ENCODE results near the gene UBE2G1.
A peak's percentile ranks its signal among the peaks of the same experiment; 100 is the strongest.

UBE2G1 gene

GRCh38 chr17:4295686-4296085 is 70.8 kb downstream of the UBE2G1 start:
- Histone ChIP-seq H3K27ac (ENCODE audit: low read depth, low read length) (0 out of 2 replicates have a peak overlapping the region, but pooled peaks have one; percentile 14), H3K9me2 (replicated peaks; ENCODE audit: insufficient read depth, low read length) (no peaks in the 10 kb centered on the region), H3K36me3 (ENCODE audit: low read length) (peaks cover 21% of the 10 kb centered on the region; the same call in 1 of the 2 replicates), H3K27me3 (ENCODE audit: low read length) (no peaks in the 10 kb centered on the region), H3K4me3 (ENCODE audit: insufficient read depth, low read length, poor library complexity, severe bottlenecking) (no peak overlapping the region), H3K4me2 (ENCODE audit: low read depth, low read length, poor library complexity, severe bottlenecking) (no peak overlapping the region), H3K9ac (ENCODE audit: low read length) (no peak overlapping the region), H4K20me1 (ENCODE audit: low read depth, low read length) (peaks cover 5% of the 10 kb centered on the region; the same call in 1 of the 2 replicates), H3F3A (ENCODE audit: insufficient read depth) (peaks cover 25% of the 10 kb centered on the region; the same call in 1 of the 2 replicates), H3K79me2 (ENCODE audit: insufficient read depth, low read length) (peaks cover 67% of the 10 kb centered on the region), H2AFZ (ENCODE audit: low read depth, low read length, severe bottlenecking) (no peak overlapping the region), H3K9me3 (ENCODE audit: insufficient read depth, low read length) (no peaks in the 10 kb centered on the region)
- TF ChIP-seq EZH2phosphoT487 (conservative IDR thresholded peaks at IDR 0.05; ENCODE audit: low read length) (no peak), CTCF (IDR thresholded peaks at IDR 0.05; ENCODE audit: insufficient read depth, low read length, poor library complexity, severe bottlenecking) (no peak)

- no peak overlapping the region for H3K27ac ChIP-seq (ENCODE audit: low read depth, low read length)
Observed at GRCh38 chr17:4293572-4293971, 72.9 kb downstream of the UBE2G1 start.

GRCh38 chr17:4287710-4288109 is 78.8 kb downstream of the UBE2G1 start:
- Histone ChIP-seq H3F3A (ENCODE audit: insufficient read depth) (peaks cover 14% of the 10 kb centered on the region; the same call in 1 of the 2 replicates), H3K79me2 (ENCODE audit: insufficient read depth, low read length) (peaks cover 15% of the 10 kb centered on the region; the same call in 1 of the 2 replicates), H4K20me1 (ENCODE audit: low read depth, low read length) (no peaks in the 10 kb centered on the region), H3K9me2 (replicated peaks; ENCODE audit: insufficient read depth, low read length) (no peaks in the 10 kb centered on the region), H3K27me3 (ENCODE audit: low read length) (no peaks in the 10 kb centered on the region), H3K9me3 (ENCODE audit: insufficient read depth, low read length) (no peaks in the 10 kb centered on the region), H3K4me3 (ENCODE audit: insufficient read depth, low read length, poor library complexity, severe bottlenecking) (no peak overlapping the region), H3K4me2 (ENCODE audit: low read depth, low read length, poor library complexity, severe bottlenecking) (no peak overlapping the region), H3K27ac (ENCODE audit: low read depth, low read length) (no peak overlapping the region), H2AFZ (ENCODE audit: low read depth, low read length, severe bottlenecking) (no peak overlapping the region), H3K9ac (ENCODE audit: low read length) (no peak overlapping the region), H3K36me3 (ENCODE audit: low read length) (peaks cover 17% of the 10 kb centered on the region; the same call in 1 of the 2 replicates)
- no peak for TF ChIP-seq EZH2phosphoT487 (conservative IDR thresholded peaks at IDR 0.05; ENCODE audit: low read length)
- no peak for TF ChIP-seq CTCF (IDR thresholded peaks at IDR 0.05; ENCODE audit: insufficient read depth, low read length, poor library complexity, severe bottlenecking)

More at GRCh38 chr17:4293572-4293971, 72.9 kb downstream of the UBE2G1 start:
- Histone ChIP-seq H3K4me2 (ENCODE audit: low read depth, low read length, poor library complexity, severe bottlenecking) (no peak overlapping the region), H3K36me3 (ENCODE audit: low read length) (peaks cover 33% of the 10 kb centered on the region; the same call in 1 of the 2 replicates), H3K4me3 (ENCODE audit: insufficient read depth, low read length, poor library complexity, severe bottlenecking) (no peak overlapping the region), H3F3A (ENCODE audit: insufficient read depth) (peaks cover 31% of the 10 kb centered on the region; the same call in 1 of the 2 replicates), H3K9me2 (replicated peaks; ENCODE audit: insufficient read depth, low read length) (no peaks in the 10 kb centered on the region), H3K9me3 (ENCODE audit: insufficient read depth, low read length) (no peaks in the 10 kb centered on the region), H3K9ac (ENCODE audit: low read length) (no peak overlapping the region), H3K27me3 (ENCODE audit: low read length) (no peaks in the 10 kb centered on the region), H4K20me1 (ENCODE audit: low read depth, low read length) (peaks cover 5% of the 10 kb centered on the region; the same call in 1 of the 2 replicates), H3K79me2 (ENCODE audit: insufficient read depth, low read length) (peaks cover 60% of the 10 kb centered on the region), H2AFZ (ENCODE audit: low read depth, low read length, severe bottlenecking) (no peak overlapping the region)
- TF ChIP-seq EZH2phosphoT487 (conservative IDR thresholded peaks at IDR 0.05; ENCODE audit: low read length) (no peak), CTCF (IDR thresholded peaks at IDR 0.05; ENCODE audit: insufficient read depth, low read length, poor library complexity, severe bottlenecking) (no peak)

All from SU-DHL-6 (cell line).